Activated T-helper 9 cell treated with anti-CD3 and anti-CD28 coated beads, Interleukin-2, amount 50 U/mL, for 16 hours (primary cell): ENCODE results near the gene D2HGDH.
"Not testable (repeated sequence)": the region's sequence is repeated elsewhere in the genome, so short reads cannot be mapped to it uniquely, and the experiment has no call there.

Experiments used
- DNase-seq: peaks from one replicate; pipeline ENCODE4 v3.0.0-alpha.2; 2020; ENCODE audit warnings: low read depth

The D2HGDH gene

GRCh38 chr2:241748468-241749256 lies 14.2 kb downstream of the D2HGDH start:
- no peak for DNase-seq

- DNase-seq: no peak
These were observed 15.8 kb downstream of the D2HGDH start for GRCh38 chr2:241750076-241750840.

- DNase-seq: no peak
These were observed 16.7 kb downstream of the D2HGDH start for GRCh38 chr2:241751152-241751551.

- no peak for DNase-seq
These were observed 17.3 kb downstream of the D2HGDH start for GRCh38 chr2:241751776-241752175.

- DNase-seq: no peak
These were observed 17.8 kb downstream of the D2HGDH start for GRCh38 chr2:241752253-241752652.

GRCh38 chr2:241752689-241753276 lies 18.4 kb downstream of the D2HGDH start:
- DNase-seq: no peak

GRCh38 chr2:241753493-241753892 lies 19.1 kb downstream of the D2HGDH start:
- no peak for DNase-seq

- DNase-seq: no peak
These were observed 19.6 kb downstream of the D2HGDH start for GRCh38 chr2:241754042-241754441.

GRCh38 chr2:241755166-241755565 lies 20.7 kb downstream of the D2HGDH start:
- DNase-seq: no peak

- DNase-seq: no peak
These were observed 21.3 kb downstream of the D2HGDH start for GRCh38 chr2:241755777-241756176.

GRCh38 chr2:241759067-241759807 lies 24.8 kb downstream of the D2HGDH start:
- DNase-seq: no peak

- DNase-seq: not testable (repeated sequence)
These were observed 25.5 kb downstream of the D2HGDH start for GRCh38 chr2:241759893-241760292.

GRCh38 chr2:241760301-241760771 lies 25.9 kb downstream of the D2HGDH start:
- DNase-seq: no peak

- no peak for DNase-seq
These were observed 28.0 kb downstream of the D2HGDH start for GRCh38 chr2:241762321-241762932.

- DNase-seq: peak; percentile 56
These were observed 28.5 kb downstream of the D2HGDH start for GRCh38 chr2:241762933-241763369.

GRCh38 chr2:241763551-241764274 lies 29.3 kb downstream of the D2HGDH start:
- DNase-seq: no peak

- DNase-seq: no peak
These were observed 30.1 kb downstream of the D2HGDH start for GRCh38 chr2:241764275-241765241.

- no peak for DNase-seq
These were observed 33.2 kb downstream of the D2HGDH start for GRCh38 chr2:241767464-241768250.

GRCh38 chr2:241768251-241768711 lies 33.9 kb downstream of the D2HGDH start:
- no peak for DNase-seq
